Mesenchymal stem cell (in vitro differentiated cells and primary cell): Measurements from ENCODE around the gene KLHL14.
A peak's percentile ranks its signal among the peaks of the same experiment; 100 is the strongest.

Source experiments
- DNase-seq: peaks from one replicate; pipeline ENCODE4 v3.0.0-alpha.2; 2013
- H2AFZ ChIP-seq: one replicate; pipeline ENCODE4 v1.6.1; 2013; ENCODE audit warnings: low read depth, mild to moderate bottlenecking, control low read depth, inconsistent platforms, low read length, moderate library complexity
- H2AK5ac ChIP-seq: 2 replicates; pipeline ENCODE4 v1.6.1; 2013; ENCODE audit warnings: low read length, moderate library complexity, mild to moderate bottlenecking, inconsistent platforms; ENCODE audit not compliant: severe bottlenecking
- H2BK120ac ChIP-seq: one replicate; pipeline ENCODE4 v1.6.1; 2013; ENCODE audit warnings: low read depth, mild to moderate bottlenecking, inconsistent platforms, low read length, moderate library complexity
- H2BK12ac ChIP-seq, 2 experiments: one replicate each; pipeline ENCODE4 v1.6.1; 2013; ENCODE audit warnings: inconsistent platforms in 2 of 2, low read length in 2 of 2, mild to moderate bottlenecking in 2 of 2, moderate library complexity in 2 of 2, control low read depth in 1 of 2
- H2BK15ac ChIP-seq: one replicate; pipeline ENCODE4 v1.6.1; 2013; ENCODE audit warnings: mild to moderate bottlenecking, low read depth, inconsistent platforms; ENCODE audit not compliant: poor library complexity, severe bottlenecking
- H2BK5ac ChIP-seq: 2 replicates; pipeline ENCODE4 v1.6.1; 2013; ENCODE audit warnings: low read depth, mild to moderate bottlenecking, low read length, control low read depth, inconsistent platforms; ENCODE audit not compliant: poor library complexity, severe bottlenecking
- H3K14ac ChIP-seq, 2 experiments: one replicate each; pipeline ENCODE4 v1.6.1; 2013; ENCODE audit warnings: inconsistent platforms in 2 of 2, low read length in 2 of 2, control low read depth in 1 of 2, mild to moderate bottlenecking in 1 of 2, moderate library complexity in 1 of 2
- H3K18ac ChIP-seq, 2 experiments: one replicate each; pipeline ENCODE4 v1.6.1; 2013; ENCODE audit warnings: inconsistent platforms in 2 of 2, low read length in 2 of 2, control low read depth in 1 of 2, low read depth in 1 of 2, mild to moderate bottlenecking in 1 of 2
- H3K23ac ChIP-seq, 2 experiments: one replicate each; pipeline ENCODE4 v1.6.1; 2013; ENCODE audit warnings: inconsistent platforms in 2 of 2, low read length in 2 of 2, mild to moderate bottlenecking in 2 of 2, moderate library complexity in 2 of 2, control low read depth in 1 of 2
- H3K27ac ChIP-seq: 2 replicates; pipeline ENCODE4 v1.5.1; 2013; ENCODE audit warnings: mild to moderate bottlenecking, moderate library complexity, low read length, control low read depth, inconsistent platforms; ENCODE audit not compliant: poor library complexity, severe bottlenecking
- H3K27me3 ChIP-seq, 2 experiments: 2 replicates each; pipeline versions ENCODE4 v1.6.1 to v1.7.0; 2013; ENCODE audit warnings: low read length in 2 of 2, mild to moderate bottlenecking in 2 of 2, moderate library complexity in 2 of 2, control low read depth in 1 of 2, inconsistent platforms in 1 of 2; ENCODE audit not compliant: control insufficient read depth in 1 of 2, insufficient read depth in 1 of 2
- H3K36me3 ChIP-seq, 2 experiments: 2 replicates each; pipeline versions ENCODE4 v1.6.1 to v1.7.0; 2013; ENCODE audit warnings: low read length in 2 of 2, control low read depth in 1 of 2, inconsistent platforms in 1 of 2, low read depth in 1 of 2, mild to moderate bottlenecking in 1 of 2; ENCODE audit not compliant: insufficient read depth in 2 of 2, control insufficient read depth in 1 of 2
- H3K4ac ChIP-seq, 2 experiments: one replicate each; pipeline ENCODE4 v1.6.1; 2013; ENCODE audit warnings: inconsistent platforms in 2 of 2, low read length in 2 of 2, mild to moderate bottlenecking in 2 of 2, moderate library complexity in 2 of 2, control low read depth in 1 of 2, low read depth in 1 of 2
- H3K4me1 ChIP-seq: 2 replicates; pipeline ENCODE4 v1.6.1; 2013; ENCODE audit warnings: low read depth, low read length, control low read depth; ENCODE audit not compliant: control insufficient read depth, insufficient read depth
- H3K4me2 ChIP-seq: 2 replicates; pipeline ENCODE4 v1.6.1; 2013; ENCODE audit warnings: low read length, mild to moderate bottlenecking, inconsistent platforms; ENCODE audit not compliant: poor library complexity, severe bottlenecking
- H3K4me3 ChIP-seq, 2 experiments: 2 replicates each; pipeline versions ENCODE4 v1.5.1 to v1.7.0; 2013; ENCODE audit warnings: low read length in 2 of 2, mild to moderate bottlenecking in 2 of 2, control low read depth in 1 of 2, low read depth in 1 of 2; ENCODE audit not compliant: insufficient read depth in 1 of 2
- H3K79me1 ChIP-seq: replicated peaks from 2 replicates; pipeline ENCODE4 v1.6.1; 2013; ENCODE audit warnings: mild to moderate bottlenecking, control low read depth, low read length, inconsistent platforms; ENCODE audit not compliant: poor library complexity, severe bottlenecking
- H3K9ac ChIP-seq: 2 replicates; pipeline ENCODE4 v1.7.0; 2013; ENCODE audit warnings: mild to moderate bottlenecking, low read length, moderate library complexity
- H3K9me3 ChIP-seq: 2 replicates; pipeline ENCODE4 v1.7.0; 2013; ENCODE audit warnings: mild to moderate bottlenecking, low read length; ENCODE audit not compliant: control insufficient read depth
- H4K8ac ChIP-seq: one replicate; pipeline ENCODE4 v1.6.1; 2013; ENCODE audit warnings: inconsistent platforms, mild to moderate bottlenecking, low read length, moderate library complexity
- H4K91ac ChIP-seq: one replicate; pipeline ENCODE4 v1.6.1; 2013; ENCODE audit warnings: mild to moderate bottlenecking, low read length, inconsistent platforms
- WGBS: methylation state at CpG from one replicate; pipeline ENCODE4 v1.1.7; 2013; ENCODE audit warnings: mixed read lengths; 5-methylcytosine and 5-hydroxymethylcytosine counted together

Gene KLHL14

GRCh38 chr18:32770666-32771168 lies 2.1 kb downstream of the KLHL14 start:
- no peak overlapping the region for H2BK15ac ChIP-seq
- H4K8ac ChIP-seq, result peak overlapping the region; percentile 16
- H3K23ac ChIP-seq, result peak overlapping the region in 1 of 2 experiments; percentile 57
- H3K4ac ChIP-seq, result peak overlapping the region; percentile 29 to 67
- H2AK5ac ChIP-seq, result no peak overlapping the region
- no peak overlapping the region for H3K27ac ChIP-seq
- H2BK120ac ChIP-seq, result peak overlapping the region; percentile 45
- H2BK5ac ChIP-seq, result no peak overlapping the region
- H3K14ac ChIP-seq, result peak overlapping the region in 1 of 2 experiments; percentile 93
- H4K91ac ChIP-seq, result peak overlapping the region; percentile 87
- H3K4me1 ChIP-seq, result peaks cover 25% of the 10 kb centered on the region
- WGBS, result 1% methylated on average over 25 of the region's 34 CpGs
- H3K9me3 ChIP-seq, result no peaks in the 10 kb centered on the region
- H3K18ac ChIP-seq, result peak overlapping the region; percentile 92
- H2AFZ ChIP-seq, result peak overlapping the region; percentile 66
- H2BK12ac ChIP-seq, result peak overlapping the region in 1 of 2 experiments; percentile 65
- H3K9ac ChIP-seq, result no peak overlapping the region
- no peaks in the 10 kb centered on the region for H3K36me3 ChIP-seq
- H3K4me3 ChIP-seq, result peak overlapping the region; percentile 56 to 61
- H3K27me3 ChIP-seq, result peaks cover 11 to 55% of the 10 kb centered on the region in 2 experiments
- no peak for DNase-seq
- H3K4me2 ChIP-seq, result peak overlapping the region; percentile 74
- H3K79me1 ChIP-seq, result no peaks in the 10 kb centered on the region

GRCh38 chr18:32770054-32770665 lies 2.7 kb downstream of the KLHL14 start:
- H3K9me3 ChIP-seq, result no peaks in the 10 kb centered on the region
- peak overlapping the region in 1 of 2 experiments; percentile 86 for H3K23ac ChIP-seq
- 1% methylated on average over 36 of the region's 37 CpGs for WGBS
- H2BK15ac ChIP-seq, result no peak overlapping the region
- H3K79me1 ChIP-seq, result no peaks in the 10 kb centered on the region
- no peak overlapping the region for H2BK5ac ChIP-seq
- H2BK120ac ChIP-seq, result no peak overlapping the region
- peaks cover 25% of the 10 kb centered on the region for H3K4me1 ChIP-seq
- H3K27ac ChIP-seq, result no peak overlapping the region
- no peak overlapping the region for H2AK5ac ChIP-seq
- peak overlapping the region; percentile 34 for H4K91ac ChIP-seq
- no peaks in the 10 kb centered on the region for H3K36me3 ChIP-seq
- H3K27me3 ChIP-seq, result peaks cover 11 to 55% of the 10 kb centered on the region in 2 experiments
- peak; percentile 42 for DNase-seq
- H2BK12ac ChIP-seq, result peak overlapping the region in 1 of 2 experiments; percentile 57
- H3K4ac ChIP-seq, result peak overlapping the region in 1 of 2 experiments; percentile 12
- peak overlapping the region in 1 of 2 experiments; percentile 79 for H3K14ac ChIP-seq
- H3K18ac ChIP-seq, result peak overlapping the region; percentile 31 to 79
- H3K4me3 ChIP-seq, result peak overlapping the region in 1 of 2 experiments; percentile 26
- no peak overlapping the region for H3K9ac ChIP-seq
- no peak overlapping the region for H2AFZ ChIP-seq
- H4K8ac ChIP-seq, result peak overlapping the region; percentile 0
- H3K4me2 ChIP-seq, result peak overlapping the region; percentile 40

DNA sequence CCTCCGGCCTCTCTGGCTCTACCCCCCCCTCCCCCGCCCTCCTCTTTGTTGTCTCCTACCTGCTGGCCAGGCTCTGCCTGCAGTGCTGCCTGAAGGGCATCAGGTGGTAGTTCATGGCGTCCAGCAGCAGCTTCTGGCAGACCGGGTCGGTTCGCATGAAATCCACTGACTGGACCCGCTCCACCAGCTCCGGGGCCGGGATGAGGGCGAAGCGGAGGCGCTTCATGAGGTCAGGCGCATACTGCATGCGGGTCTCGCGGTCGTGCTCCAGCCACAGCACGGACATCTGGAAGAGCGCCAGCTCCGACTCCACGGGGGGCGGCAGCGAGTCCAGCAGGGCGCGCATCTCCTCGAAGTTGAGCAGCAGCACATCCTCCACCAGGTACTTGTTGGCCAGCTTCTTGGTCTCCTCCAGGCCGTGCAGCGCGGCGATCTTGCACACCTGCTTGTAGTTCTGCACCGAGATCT lies 3.2 kb downstream of the KLHL14 start:
- Histone ChIP-seq H4K91ac (peak overlapping the region; percentile 34), H3K36me3 (no peaks in the 10 kb centered on the region), H2AK5ac (no peak overlapping the region), H3K79me1 (peaks cover 1% of the 10 kb centered on the region), H3K27ac (no peak overlapping the region), H3K4me3 (peak overlapping the region in 1 of 2 experiments; percentile 26), H3K27me3 (peaks cover 11 to 55% of the 10 kb centered on the region in 2 experiments), H3K4me1 (peaks cover 25% of the 10 kb centered on the region), H3K4ac (no peak overlapping the region), H2BK12ac (peak overlapping the region in 1 of 2 experiments; percentile 11), H2BK120ac (no peak overlapping the region), H3K4me2 (peak overlapping the region; percentile 40), H3K9ac (no peak overlapping the region), H2BK15ac (no peak overlapping the region), H3K18ac (peak overlapping the region; percentile 31 to 79), H4K8ac (peak overlapping the region; percentile 0), H2BK5ac (no peak overlapping the region), H3K14ac (peak overlapping the region in 1 of 2 experiments; percentile 35), H3K9me3 (no peaks in the 10 kb centered on the region), H3K23ac (peak overlapping the region in 1 of 2 experiments; percentile 86), H2AFZ (no peak overlapping the region)
- peak; percentile 33 for DNase-seq
- WGBS, result 2% methylated on average over 31 of the region's 31 CpGs

DNA sequence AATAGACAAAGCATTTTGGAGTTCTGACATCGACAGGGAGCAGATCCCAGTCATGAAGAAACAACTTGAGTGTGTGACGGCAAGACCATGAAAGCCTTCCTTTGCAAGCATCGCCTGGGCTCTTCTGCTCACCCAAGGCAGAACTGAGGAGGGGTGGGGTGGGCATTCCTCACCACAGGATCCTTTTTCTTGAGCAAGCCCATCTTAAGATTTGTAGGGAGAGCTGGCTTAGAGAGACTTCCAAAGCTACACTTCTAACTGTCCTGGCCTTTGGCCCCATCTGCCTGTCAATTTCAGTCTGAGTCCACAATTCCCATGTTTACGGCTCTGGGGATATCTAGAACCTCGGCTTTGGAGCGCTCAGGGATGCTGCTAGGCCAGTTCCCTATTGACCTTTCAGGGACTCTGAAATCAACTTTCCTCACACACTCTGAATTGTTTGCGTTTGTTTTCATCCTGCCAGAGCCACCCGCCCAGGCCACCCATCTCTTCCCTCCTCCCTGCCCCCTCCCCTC lies 3.7 kb downstream of the KLHL14 start:
- no peak overlapping the region for H2AK5ac ChIP-seq
- no peak overlapping the region for H2BK12ac ChIP-seq
- no peak overlapping the region for H4K91ac ChIP-seq
- no peak overlapping the region for H2BK5ac ChIP-seq
- no peak overlapping the region for H3K9ac ChIP-seq
- no peak overlapping the region for H3K4me3 ChIP-seq
- peak; percentile 14 for DNase-seq
- H3K9me3 ChIP-seq, result no peaks in the 10 kb centered on the region
- no peak overlapping the region for H3K4me2 ChIP-seq
- H3K23ac ChIP-seq, result no peak overlapping the region
- H3K27ac ChIP-seq, result no peak overlapping the region
- peak overlapping the region in 1 of 2 experiments; percentile 23 for H3K18ac ChIP-seq
- no peak overlapping the region for H2BK120ac ChIP-seq
- no peak overlapping the region for H4K8ac ChIP-seq
- 30% methylated on average over 8 of the region's 8 CpGs for WGBS
- H3K27me3 ChIP-seq, result peaks cover 11 to 55% of the 10 kb centered on the region in 2 experiments
- H3K4ac ChIP-seq, result no peak overlapping the region
- H3K4me1 ChIP-seq, result peaks cover 25% of the 10 kb centered on the region
- H2AFZ ChIP-seq, result no peak overlapping the region
- no peak overlapping the region for H3K14ac ChIP-seq
- H3K79me1 ChIP-seq, result peaks cover 3% of the 10 kb centered on the region
- H3K36me3 ChIP-seq, result no peaks in the 10 kb centered on the region
- H2BK15ac ChIP-seq, result no peak overlapping the region
